T-helper 1 cell treated with Interleukin-12 subunit alpha and Interleukin-12 subunit beta and Interleukin-4 antibody, amounts not matched to agents 30 μg/mL and 1 μg/mL, for 36 hours (primary cell): ENCODE results near the gene ASTL.
"Not testable (repeated sequence)": the region's sequence is repeated elsewhere in the genome, so short reads cannot be mapped to it uniquely, and the experiment has no call there.

Experiments used
- H3K27ac Mint-ChIP-seq: one replicate; pipeline ENCODE4 v1.8.0; 2021; ENCODE audit warnings: mild to moderate bottlenecking, mixed read lengths
- H3K27me3 Mint-ChIP-seq: one replicate; pipeline ENCODE4 v1.8.0; 2021; ENCODE audit warnings: low read depth, mixed read lengths
- H3K36me3 Mint-ChIP-seq: one replicate; pipeline ENCODE4 v1.8.0; 2021; ENCODE audit warnings: low read depth, mixed read lengths
- H3K4me1 Mint-ChIP-seq: one replicate; pipeline ENCODE4 v1.8.0; 2021; ENCODE audit warnings: low read depth, mixed read lengths
- H3K4me3 Mint-ChIP-seq: one replicate; pipeline ENCODE4 v1.8.0; 2021; ENCODE audit warnings: mild to moderate bottlenecking, moderate library complexity, mixed read lengths
- H3K9me3 Mint-ChIP-seq: one replicate; pipeline ENCODE4 v1.8.0; 2021; ENCODE audit warnings: mixed read lengths

The ASTL gene

GRCh38 chr2:96089356-96090195, 48.7 kb downstream of the ASTL start:
- Mint-ChIP-seq H3K27ac (no peak overlapping the region), H3K4me1 (peaks cover 2% of the 10 kb centered on the region), H3K27me3 (peaks cover 4% of the 10 kb centered on the region), H3K4me3 (no peak overlapping the region), H3K36me3 (no peaks in the 10 kb centered on the region), H3K9me3 (no peaks in the 10 kb centered on the region)

DNA sequence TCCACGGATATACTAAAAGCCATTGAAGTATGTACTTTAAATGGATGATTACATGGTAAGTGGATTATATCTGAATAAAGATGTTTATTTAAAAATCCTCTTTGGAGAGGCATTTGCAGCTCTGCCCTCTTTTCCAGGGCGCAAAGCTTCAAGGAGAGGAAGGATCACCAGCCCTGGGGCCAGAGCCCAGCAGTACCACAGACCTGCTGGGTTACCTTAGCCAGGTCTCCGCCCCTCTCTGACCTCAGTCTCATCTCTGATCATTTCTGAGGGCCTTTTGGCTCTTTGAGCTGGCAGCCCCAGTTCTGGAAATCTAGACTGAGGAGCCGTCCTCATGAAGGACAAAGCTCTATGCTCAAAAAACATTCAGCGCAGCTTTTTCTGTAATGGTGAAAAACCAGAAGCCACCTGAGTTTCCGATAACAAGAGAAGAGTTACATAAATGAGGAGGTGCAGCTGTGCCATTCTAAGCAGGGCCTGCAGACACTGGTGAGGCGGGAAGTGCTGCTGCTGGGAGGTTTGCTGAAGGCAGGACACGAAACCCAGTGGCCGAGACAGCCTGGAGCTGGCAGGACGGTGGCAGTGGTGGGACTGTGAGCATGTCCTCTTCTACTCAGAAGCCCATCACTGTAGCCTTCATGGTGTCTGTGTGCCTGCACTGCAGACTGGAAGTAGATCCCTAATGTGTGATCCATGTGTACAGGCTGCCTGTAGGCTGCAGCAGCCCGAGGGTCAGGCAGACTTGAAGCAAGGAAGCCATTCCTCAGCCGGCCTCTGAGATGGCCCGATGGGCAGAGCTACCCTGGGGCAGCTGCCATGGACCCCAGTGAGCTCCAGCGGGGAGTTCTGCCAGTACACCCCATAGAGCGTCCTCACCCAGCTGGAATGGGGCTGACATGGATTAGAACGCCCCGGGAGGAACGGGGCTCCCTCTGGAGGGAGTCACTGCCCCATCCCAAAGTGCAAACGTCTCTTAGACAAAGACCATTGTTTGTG, 49.7 kb downstream of the ASTL start:
- Mint-ChIP-seq H3K4me1 (peaks cover 2% of the 10 kb centered on the region), H3K27ac (no peak overlapping the region), H3K4me3 (no peak overlapping the region), H3K9me3 (no peaks in the 10 kb centered on the region), H3K27me3 (no peaks in the 10 kb centered on the region), H3K36me3 (no peaks in the 10 kb centered on the region)

DNA sequence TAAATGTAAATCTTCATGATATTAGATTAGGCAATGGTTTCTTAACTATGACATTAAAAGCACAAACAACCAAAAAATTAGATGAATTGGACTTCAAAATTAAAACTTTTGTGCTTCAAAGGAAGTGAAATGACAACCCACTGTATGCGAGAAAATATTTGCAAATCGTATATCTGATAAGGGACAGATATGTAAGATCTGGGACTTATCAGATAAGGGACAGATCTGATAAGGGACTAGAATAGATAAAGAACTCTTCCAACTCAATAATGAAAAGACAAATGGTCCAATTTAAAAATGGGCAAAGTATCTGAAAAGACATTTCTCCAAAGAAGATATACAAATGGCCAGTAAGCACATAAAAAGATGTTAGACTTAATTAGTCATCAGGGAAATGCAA, 51.2 kb downstream of the ASTL start:
- H3K4me1 Mint-ChIP-seq, result peaks cover under 1% of the 10 kb centered on the region
- no peaks in the 10 kb centered on the region for H3K9me3 Mint-ChIP-seq
- H3K36me3 Mint-ChIP-seq, result no peaks in the 10 kb centered on the region
- H3K27me3 Mint-ChIP-seq, result no peaks in the 10 kb centered on the region
- H3K4me3 Mint-ChIP-seq, result no peak overlapping the region
- H3K27ac Mint-ChIP-seq, result no peak overlapping the region

DNA sequence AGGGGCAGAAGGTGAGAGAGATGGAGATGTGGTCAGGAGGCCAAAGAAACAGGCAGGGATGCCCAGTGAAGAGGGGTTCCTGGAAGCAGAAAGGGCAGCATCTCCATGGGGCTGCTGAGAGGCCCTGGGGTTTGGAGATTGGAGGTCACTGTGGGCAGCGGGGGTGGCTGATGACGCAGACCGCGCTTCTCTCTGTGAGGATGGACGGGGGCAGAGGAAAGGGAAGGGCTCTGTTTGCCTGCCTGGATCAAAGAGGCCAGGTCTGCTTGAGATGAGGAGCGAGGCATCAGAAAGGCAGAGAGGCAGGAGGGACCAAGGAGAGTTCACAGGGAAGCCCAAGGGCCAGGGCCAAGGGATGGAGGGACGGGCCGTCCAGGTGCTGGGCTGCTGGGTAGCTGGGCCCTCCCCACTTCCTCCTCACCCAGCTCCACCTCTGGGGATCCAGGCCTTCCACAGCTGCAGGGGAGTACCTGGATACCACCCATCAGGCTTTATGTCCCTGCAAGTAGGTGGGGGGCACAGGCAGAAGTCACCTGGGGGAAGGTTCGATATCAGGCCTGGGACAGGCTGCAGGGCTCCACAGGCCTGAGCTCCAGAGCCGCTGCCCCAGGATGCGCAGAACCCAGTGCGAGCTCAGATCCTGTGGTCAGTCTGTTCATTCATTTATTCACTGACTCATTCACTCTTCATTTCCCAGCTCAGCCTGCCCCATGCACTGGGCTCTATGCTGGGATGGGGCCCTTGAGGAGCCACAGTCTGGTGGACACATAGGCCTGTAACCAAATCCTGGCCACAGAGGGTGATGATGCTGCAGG, 52.6 kb downstream of the ASTL start:
- H3K27ac Mint-ChIP-seq, result no peak overlapping the region
- no peaks in the 10 kb centered on the region for H3K4me1 Mint-ChIP-seq
- no peaks in the 10 kb centered on the region for H3K9me3 Mint-ChIP-seq
- H3K4me3 Mint-ChIP-seq, result no peak overlapping the region
- H3K36me3 Mint-ChIP-seq, result no peaks in the 10 kb centered on the region
- peaks cover 9% of the 10 kb centered on the region for H3K27me3 Mint-ChIP-seq

DNA sequence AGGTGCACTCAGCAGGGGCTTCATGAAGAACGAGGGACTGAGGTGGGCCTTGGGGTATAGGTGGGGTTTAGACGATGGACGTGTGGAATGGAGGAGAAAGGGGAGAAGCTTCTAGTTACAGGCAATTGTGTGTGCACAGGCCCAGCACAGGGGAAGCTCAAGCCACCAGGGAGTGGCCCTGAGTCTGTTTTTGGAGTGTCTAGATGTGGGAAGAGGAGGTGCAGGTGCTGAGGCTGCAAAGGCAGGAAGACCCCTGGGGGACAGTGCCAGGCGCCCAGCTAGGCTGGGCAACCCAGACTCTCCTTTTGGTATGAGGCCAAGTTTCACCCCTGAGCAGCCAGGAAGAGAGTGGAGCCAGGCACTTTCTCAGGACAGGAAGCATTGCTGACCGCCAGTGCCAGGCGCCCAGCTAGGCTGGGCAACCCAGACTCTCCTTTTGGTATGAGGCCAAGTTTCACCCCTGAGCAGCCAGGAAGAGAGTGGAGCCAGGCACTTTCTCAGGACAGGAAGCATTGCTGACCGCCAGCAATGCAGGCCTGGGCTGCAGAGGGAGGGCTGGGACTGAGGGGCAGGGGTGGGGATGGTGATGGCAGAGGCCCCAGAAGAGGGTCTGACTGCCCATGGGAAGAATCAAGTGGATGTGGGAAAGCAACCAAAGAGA, 53.3 kb downstream of the ASTL start:
- not testable (repeated sequence) for H3K9me3 Mint-ChIP-seq, H3K27ac Mint-ChIP-seq, H3K36me3 Mint-ChIP-seq, H3K4me3 Mint-ChIP-seq, H3K4me1 Mint-ChIP-seq
- H3K27me3 Mint-ChIP-seq, result peaks cover 15% of the 10 kb centered on the region

GRCh38 chr2:96083989-96084857, 54.1 kb downstream of the ASTL start:
- H3K4me1 Mint-ChIP-seq, result no peaks in the 10 kb centered on the region
- no peak overlapping the region for H3K4me3 Mint-ChIP-seq
- H3K27me3 Mint-ChIP-seq, result peaks cover 22% of the 10 kb centered on the region
- H3K36me3 Mint-ChIP-seq, result no peaks in the 10 kb centered on the region
- H3K9me3 Mint-ChIP-seq, result no peaks in the 10 kb centered on the region
- no peak overlapping the region for H3K27ac Mint-ChIP-seq

GRCh38 chr2:96083064-96083939, 55.0 kb downstream of the ASTL start:
- Mint-ChIP-seq H3K27ac (no peak overlapping the region), H3K4me1 (no peaks in the 10 kb centered on the region), H3K9me3 (no peaks in the 10 kb centered on the region)

DNA sequence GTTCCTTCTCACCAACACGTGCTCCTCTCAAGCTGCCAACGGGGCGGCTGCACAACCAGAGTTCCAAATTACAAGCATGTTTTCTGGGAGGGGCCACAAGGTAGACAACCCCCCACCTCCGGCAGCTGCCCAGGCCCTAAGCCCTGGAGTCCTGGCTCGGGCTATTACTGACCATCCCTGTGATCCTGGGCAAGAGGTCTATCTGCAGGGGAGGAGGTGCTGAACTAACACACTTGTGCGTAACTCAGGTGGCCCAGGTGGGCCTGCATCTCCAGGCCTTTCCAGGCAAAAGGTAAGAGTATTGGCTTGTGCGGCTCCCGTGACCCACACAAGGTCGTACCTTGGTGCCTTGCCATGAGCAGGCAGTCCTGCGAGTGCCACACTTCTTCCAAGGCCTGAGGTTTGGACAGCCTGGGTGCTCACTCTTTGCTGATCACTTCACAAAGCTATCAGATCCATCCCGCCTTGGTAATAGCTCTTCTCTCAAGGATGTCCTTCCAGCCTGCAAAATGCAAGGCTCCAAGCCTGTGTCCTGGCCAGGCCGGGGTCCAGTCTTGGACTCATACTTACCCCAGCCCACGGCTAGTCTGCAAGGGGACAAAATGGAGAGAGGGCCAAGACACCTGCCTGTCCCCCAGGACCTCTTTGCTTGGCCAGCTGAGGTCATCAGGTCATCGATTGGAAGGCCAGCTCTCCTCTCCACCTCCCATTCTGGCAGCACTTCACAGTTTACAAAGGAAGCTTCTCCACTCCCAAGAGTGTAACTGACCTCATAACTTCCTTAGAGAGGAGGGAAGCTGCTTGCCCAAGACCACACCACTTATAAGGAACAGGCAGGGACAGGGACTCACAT, 55.9 kb downstream of the ASTL start:
- Mint-ChIP-seq H3K4me1 (no peaks in the 10 kb centered on the region), H3K4me3 (no peak overlapping the region), H3K27ac (no peak overlapping the region), H3K9me3 (no peaks in the 10 kb centered on the region), H3K27me3 (peaks cover 27% of the 10 kb centered on the region), H3K36me3 (no peaks in the 10 kb centered on the region)

More at GRCh38 chr2:96083064-96083939, 55.0 kb downstream of the ASTL start:
- Mint-ChIP-seq H3K4me3 (no peak overlapping the region), H3K36me3 (no peaks in the 10 kb centered on the region), H3K27me3 (peaks cover 27% of the 10 kb centered on the region)

DNA sequence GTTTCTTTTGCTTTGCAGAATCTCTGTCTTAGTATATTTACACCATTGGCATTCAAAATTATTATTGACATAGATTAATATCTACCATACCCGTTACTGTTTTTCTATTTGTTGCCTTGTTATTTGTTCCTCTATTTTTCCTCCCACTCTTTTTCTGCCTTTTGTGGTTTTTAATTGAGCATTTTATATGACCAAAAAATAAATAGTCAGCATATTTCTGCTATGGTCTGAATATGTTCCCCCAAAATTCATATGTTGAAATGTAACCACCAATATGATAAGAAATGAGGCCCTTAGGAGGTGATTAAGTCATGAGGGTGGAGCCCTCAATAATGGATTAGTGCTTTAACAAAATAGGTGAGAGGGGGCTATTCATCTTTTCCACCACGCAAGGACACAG, 57.3 kb downstream of the ASTL start:
- Mint-ChIP-seq H3K27ac (no peak overlapping the region), H3K4me3 (no peak overlapping the region), H3K36me3 (no peaks in the 10 kb centered on the region), H3K9me3 (no peaks in the 10 kb centered on the region), H3K4me1 (no peaks in the 10 kb centered on the region), H3K27me3 (peaks cover 30% of the 10 kb centered on the region)

DNA sequence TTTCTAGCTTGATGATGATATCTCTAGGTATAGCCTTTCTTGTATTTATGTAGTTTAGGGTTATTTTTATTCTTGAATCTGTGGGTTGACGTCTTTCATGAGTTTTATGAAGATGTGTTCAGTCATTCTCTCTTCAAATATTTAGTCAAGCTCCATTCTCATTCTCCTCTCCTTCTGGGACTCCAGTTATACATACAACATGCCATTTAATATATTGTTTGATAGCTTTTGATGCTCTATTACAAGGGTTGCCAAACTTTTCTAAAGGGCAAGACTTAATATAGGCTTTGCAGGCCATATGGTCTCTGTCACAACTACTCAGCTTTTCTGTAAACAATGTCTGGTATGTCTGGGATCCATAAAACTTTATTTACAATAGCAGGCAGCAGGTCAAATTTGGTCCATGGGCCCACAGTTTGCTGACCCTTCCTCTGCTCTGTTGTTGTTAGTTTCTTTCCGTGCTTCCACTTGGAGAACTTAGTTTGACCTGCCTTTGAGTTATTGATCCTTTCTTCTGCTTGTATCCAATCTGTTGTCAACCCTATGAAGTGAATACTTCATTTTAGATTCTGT, 63.0 kb downstream of the ASTL start:
- Mint-ChIP-seq H3K9me3 (no peaks in the 10 kb centered on the region), H3K27ac (no peak overlapping the region), H3K4me1 (no peaks in the 10 kb centered on the region), H3K36me3 (no peaks in the 10 kb centered on the region), H3K4me3 (no peak overlapping the region), H3K27me3 (peaks cover 30% of the 10 kb centered on the region)

GRCh38 chr2:96074156-96074555, 64.1 kb downstream of the ASTL start:
- H3K4me3 Mint-ChIP-seq, result no peak overlapping the region
- H3K36me3 Mint-ChIP-seq, result no peaks in the 10 kb centered on the region
- H3K27me3 Mint-ChIP-seq, result peaks cover 20% of the 10 kb centered on the region
- no peaks in the 10 kb centered on the region for H3K9me3 Mint-ChIP-seq
- no peak overlapping the region for H3K27ac Mint-ChIP-seq
- no peaks in the 10 kb centered on the region for H3K4me1 Mint-ChIP-seq
